Muscle of leg (tissue), 11 donors: ENCODE data around the gene BAIAP3. TPM values are rescaled to one million over a fixed set of nuclear protein-coding genes. Genes with fewer than 3 reads are reported as not detected.

ENCODE experiments used
- DNase-seq: peaks from one replicate; pipeline ENCODE4 v3.0.0; 2013
- H3K27ac ChIP-seq: one replicate; pipeline ENCODE4 v1.5.1; 2013; ENCODE audit warnings: mild to moderate bottlenecking, low read length, control low read depth
- H3K27me3 ChIP-seq: one replicate; pipeline ENCODE4 v1.6.1; 2013; ENCODE audit warnings: low read length; ENCODE audit not compliant: control insufficient read depth, insufficient read depth
- H3K36me3 ChIP-seq: one replicate; pipeline ENCODE4 v1.6.1; 2013; ENCODE audit warnings: low read length; ENCODE audit not compliant: control insufficient read depth, insufficient read depth
- H3K4me1 ChIP-seq: one replicate; pipeline ENCODE4 v1.6.1; 2013; ENCODE audit warnings: low read length; ENCODE audit not compliant: control insufficient read depth, insufficient read depth
- H3K4me3 ChIP-seq: one replicate; pipeline ENCODE4 v1.5.1; 2013; ENCODE audit warnings: low read length, control low read depth
- H3K9me3 ChIP-seq: replicated peaks from 2 replicates; pipeline ENCODE4 v1.6.1; 2013; ENCODE audit warnings: low read depth, low read length; ENCODE audit not compliant: control insufficient read depth
- WGBS: methylation state at CpG from one replicate; pipeline ENCODE4 v1.1.5; 2013; ENCODE audit warnings: missing lambda C conversion rate; ENCODE audit not compliant: insufficient coverage; 5-methylcytosine and 5-hydroxymethylcytosine counted together
- polyA plus RNA-seq, 8 donors: library from polyadenylated mRNA; unstranded; fragments of 120-200 nt; gene quantifications; one replicate each; pipeline versions ENCODE4 v1.2.1 to v1.2.3, GENCODE V29; 2013; ENCODE audit warnings: inconsistent platforms in 1 of 8, low replicate concordance in 1 of 8; ENCODE audit not compliant: insufficient read length in 8 of 8, insufficient read depth in 1 of 8
- total RNA-seq: library from RNA; stranded (reverse); fragments of 120-200 nt; gene quantifications from one replicate; pipeline ENCODE4 v1.2.4, GENCODE V29; 2013

BAIAP3 gene
- total and polyA plus RNA-seq, 9 donors = 0.40 to 1.3 (median 0.83) TPM

DNA sequence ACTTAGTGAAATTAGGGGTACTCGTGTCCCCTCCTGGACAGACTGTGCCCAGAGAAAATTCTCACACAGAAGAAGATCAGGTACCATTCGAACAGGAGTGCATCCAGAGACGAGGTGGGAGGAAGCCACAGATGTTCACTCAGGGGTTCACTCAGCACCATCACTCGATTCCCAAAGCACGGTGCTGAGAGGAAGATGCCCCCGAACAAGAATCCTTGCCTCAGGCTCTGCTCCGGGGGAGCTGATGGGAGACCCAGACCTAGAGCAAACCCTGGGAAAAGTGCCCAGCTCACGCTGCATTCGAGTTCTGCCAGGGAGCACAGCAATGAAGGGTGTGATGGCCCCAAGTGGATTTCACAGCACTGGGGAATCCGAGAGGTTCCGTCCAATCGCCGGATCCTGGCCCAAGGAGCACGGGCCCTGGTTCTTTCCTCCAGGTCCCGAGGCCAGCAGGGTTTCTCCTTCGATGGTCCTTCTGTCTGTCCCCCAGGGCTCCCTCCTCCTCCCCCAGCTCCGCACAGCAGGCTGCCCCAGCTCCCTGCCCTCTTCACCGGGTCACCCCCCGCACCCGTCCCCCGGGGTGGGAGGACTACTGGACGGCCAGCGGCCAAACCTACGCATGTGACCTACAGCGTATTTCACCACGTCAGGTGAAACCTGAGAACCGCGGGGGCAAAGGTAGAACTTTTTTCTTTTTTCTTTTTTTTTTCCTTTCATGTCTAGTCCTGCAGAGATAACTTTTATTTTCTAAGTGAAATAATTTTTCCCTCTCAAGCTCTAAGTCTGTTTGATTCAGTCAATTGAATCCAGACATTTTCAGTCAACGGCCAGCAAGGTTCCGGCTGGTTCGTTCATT is 34.2 kb upstream of the BAIAP3 start:
- no peak overlapping the region for H3K27ac ChIP-seq

DNA sequence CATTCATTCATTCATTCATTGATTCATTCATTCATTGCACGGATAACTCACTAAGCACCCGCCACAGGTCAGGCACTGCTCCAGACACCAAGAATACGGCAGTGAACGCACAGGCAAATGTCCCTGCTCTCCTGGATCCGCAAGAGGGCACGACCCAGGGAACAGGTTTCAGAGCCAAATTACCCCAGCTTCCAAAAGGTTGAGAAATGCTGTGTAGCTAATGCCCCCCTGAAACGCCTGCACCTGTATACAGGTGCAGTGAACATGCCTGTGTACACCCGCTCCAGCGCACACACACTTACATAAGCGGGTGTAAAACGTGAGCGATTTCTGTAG is 33.6 kb upstream of the BAIAP3 start:
- no peaks in the 10 kb centered on the region for H3K36me3 ChIP-seq
- no peak for DNase-seq
- H3K4me1 ChIP-seq = peaks cover 6% of the 10 kb centered on the region
- 59% methylated on average over 6 of the region's 12 CpGs for whole genome bisulfite sequencing
- H3K9me3 ChIP-seq = no peaks in the 10 kb centered on the region
- H3K27me3 ChIP-seq = peaks cover 61% of the 10 kb centered on the region
- no peak overlapping the region for H3K4me3 ChIP-seq
- H3K27ac ChIP-seq = no peak overlapping the region

More for the DNA sequence above, 34.2 kb upstream of the BAIAP3 start:
- H3K4me3 ChIP-seq = no peak overlapping the region
- no peaks in the 10 kb centered on the region for H3K36me3 ChIP-seq
- peaks cover 6% of the 10 kb centered on the region for H3K4me1 ChIP-seq
- WGBS = 77% methylated on average over 20 of the region's 31 CpGs
- H3K9me3 ChIP-seq = no peaks in the 10 kb centered on the region
- no peak for DNase-seq
- H3K27me3 ChIP-seq = peaks cover 66% of the 10 kb centered on the region

DNA sequence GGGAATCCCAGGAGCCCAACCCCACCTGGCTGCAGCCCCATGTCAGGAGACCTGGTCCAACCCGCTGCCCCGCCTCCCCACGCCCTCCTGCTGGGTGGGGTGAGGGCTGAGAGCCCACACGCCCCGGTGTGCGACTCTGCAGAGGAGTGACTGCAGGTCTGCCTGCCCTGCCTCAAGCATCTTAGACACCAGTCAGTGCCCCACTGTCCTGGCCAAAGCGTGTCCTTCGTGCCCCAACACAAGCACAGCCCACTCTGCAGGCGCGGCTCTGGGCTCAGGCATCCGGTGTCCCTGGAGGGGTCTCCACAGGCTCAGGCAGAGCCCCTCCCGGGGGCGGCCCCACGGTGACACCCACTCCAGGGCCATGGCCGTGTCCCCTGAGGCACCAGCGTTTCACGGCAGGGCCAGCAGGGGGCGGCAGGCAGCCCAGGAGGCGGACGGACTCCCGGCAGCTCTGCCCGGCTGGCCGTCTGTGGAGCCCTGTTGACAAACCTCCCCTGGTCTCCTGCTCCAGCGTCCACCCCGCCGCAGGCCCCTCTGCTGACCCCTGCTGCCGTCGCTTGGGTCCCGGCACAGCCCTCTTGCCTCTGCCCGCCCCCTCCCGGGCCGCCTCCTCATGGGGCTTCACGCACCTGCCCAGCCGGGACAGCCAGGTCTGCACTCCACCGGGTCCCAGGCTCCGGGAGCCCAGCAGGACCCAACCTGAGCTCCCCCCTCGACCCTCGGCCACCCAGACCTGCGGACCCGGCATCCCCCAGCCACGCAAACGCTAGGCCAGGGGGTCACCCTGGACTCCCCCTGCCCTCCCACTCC is 32.6 kb upstream of the BAIAP3 start:
- Histone ChIP-seq H3K9me3 (no peaks in the 10 kb centered on the region), H3K4me1 (peaks cover 6% of the 10 kb centered on the region), H3K4me3 (no peak overlapping the region), H3K27me3 (peaks cover 60% of the 10 kb centered on the region), H3K36me3 (no peaks in the 10 kb centered on the region), H3K27ac (no peak overlapping the region)
- WGBS = 9% methylated on average over 41 of the region's 42 CpGs
- DNase-seq = no peak

DNA sequence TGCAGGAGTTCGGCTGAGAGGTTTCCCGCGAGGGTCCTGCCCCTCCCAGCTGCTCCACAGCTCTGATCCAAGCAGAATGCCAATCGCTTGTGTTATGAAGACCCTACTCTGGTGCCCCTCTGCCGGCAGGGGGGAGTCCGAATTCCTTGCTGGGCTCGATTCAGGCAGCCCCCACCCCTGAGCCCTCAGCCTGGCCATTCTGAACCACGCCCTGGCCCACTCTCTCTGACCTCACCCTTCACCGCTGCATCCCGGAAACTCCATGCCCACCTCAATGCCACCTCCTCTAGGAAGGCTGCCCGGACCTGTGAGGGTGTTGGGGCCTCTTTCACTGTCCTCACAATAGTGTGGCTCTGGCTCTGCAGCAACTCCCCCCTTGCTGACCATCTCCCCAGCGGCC is 31.9 kb upstream of the BAIAP3 start:
- no peaks in the 10 kb centered on the region for H3K9me3 ChIP-seq
- H3K4me3 ChIP-seq = no peak overlapping the region
- no peak overlapping the region for H3K27ac ChIP-seq
- H3K36me3 ChIP-seq = no peaks in the 10 kb centered on the region
- DNase-seq = no peak
- 72% methylated on average over 11 of the region's 12 CpGs for WGBS
- peaks cover 6% of the 10 kb centered on the region for H3K4me1 ChIP-seq
- peaks cover 58% of the 10 kb centered on the region for H3K27me3 ChIP-seq

DNA sequence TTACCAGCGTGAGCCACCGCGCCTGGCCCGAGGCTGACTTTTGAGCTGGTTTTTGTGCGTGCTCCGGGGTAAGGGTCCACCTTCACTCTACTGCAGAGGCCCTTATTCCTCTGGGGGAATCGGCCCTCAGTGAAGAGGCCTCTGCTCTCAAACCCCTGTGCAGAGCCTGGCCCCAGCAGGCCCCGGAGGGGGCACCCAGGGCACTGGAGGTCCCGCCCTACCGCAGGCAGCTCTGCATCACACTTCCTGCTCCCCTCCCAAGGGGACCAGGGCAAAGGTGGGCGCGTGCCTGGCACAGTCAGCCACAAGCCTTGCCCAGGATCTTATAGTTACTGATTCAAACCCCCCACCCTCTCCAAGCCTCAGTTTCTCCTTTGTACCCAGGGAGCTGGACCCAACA is 27.6 kb upstream of the BAIAP3 start:
- no peaks in the 10 kb centered on the region for H3K9me3 ChIP-seq
- H3K27ac ChIP-seq = no peak overlapping the region
- H3K4me1 ChIP-seq = peaks cover 11% of the 10 kb centered on the region
- H3K4me3 ChIP-seq = no peak overlapping the region
- 68% methylated on average over 12 of the region's 12 CpGs for WGBS
- H3K27me3 ChIP-seq = peaks cover 30% of the 10 kb centered on the region
- no peaks in the 10 kb centered on the region for H3K36me3 ChIP-seq
- no peak for DNase-seq

DNA sequence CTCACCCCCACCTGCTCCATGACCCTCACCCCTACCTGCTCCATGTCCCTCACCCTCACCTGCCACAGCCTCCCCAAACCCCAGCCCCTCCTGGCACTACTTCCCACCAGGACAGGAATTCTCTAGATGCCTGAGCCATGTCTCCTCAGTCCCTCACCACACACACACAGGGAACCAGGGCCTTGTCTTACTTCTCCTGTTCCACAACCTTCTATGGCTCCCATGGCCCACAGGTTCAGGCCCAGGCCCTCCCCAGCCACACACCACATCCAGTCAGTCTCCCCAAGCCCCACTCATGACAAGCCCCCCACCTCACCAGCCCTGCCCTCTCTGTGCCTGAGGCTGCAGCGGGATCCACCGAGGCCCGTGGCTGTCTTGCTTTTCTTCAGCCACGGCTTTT is 27.1 kb upstream of the BAIAP3 start:
- Histone ChIP-seq H3K4me1 (peaks cover 13% of the 10 kb centered on the region), H3K27ac (no peak overlapping the region), H3K4me3 (no peak overlapping the region), H3K36me3 (no peaks in the 10 kb centered on the region), H3K27me3 (peaks cover 25% of the 10 kb centered on the region), H3K9me3 (no peaks in the 10 kb centered on the region)
- DNase-seq = no peak
- WGBS = 67% methylated on average over 4 of the region's 4 CpGs

DNA sequence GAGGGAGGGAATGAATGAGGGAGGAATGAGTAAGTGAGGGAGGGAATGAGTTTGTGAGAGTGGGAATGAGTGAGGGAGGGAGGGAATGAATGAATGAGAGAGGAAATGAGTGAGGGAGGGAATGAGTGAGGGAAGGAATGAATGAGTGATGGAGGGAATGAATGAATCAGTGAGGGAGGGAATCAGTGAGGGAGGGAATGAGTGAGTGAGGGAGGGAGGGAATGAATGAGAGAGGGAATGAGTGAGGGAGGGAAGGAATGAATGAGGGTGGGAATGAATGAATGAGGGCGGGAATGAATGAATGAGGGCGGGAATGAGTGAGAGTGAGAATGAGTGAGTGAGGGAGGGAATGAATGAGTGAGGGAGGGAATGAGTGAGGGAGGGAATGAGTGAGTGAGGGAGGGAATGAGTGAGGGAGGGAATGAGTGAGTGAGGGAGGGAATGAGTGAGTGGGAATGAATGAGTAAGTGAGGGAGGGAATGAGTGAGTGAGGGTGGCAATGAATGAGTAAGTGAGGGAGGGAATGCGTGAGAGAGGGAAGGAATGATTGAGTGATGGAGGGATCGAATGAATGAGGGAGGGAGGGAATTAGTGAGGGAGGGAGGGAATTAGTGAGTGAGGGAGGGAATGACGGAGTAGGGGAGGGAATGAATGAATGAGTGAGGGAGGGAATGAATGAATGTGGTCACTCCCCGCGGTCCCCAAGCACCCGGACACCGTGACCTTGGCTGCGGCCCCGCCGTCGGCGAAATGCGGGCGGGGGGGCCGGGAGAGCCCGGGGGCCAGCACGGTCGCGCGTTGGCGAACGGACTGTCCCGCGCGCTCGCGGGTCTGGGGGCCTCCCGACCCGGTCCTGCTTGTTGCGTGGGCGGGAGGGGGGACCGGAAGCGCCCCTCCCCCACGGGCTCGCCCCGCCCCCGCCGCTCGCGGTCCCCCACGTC is 25.1 kb upstream of the BAIAP3 start:
- no peak for DNase-seq
- Histone ChIP-seq H3K4me1 (peaks cover 31% of the 10 kb centered on the region), H3K9me3 (no peaks in the 10 kb centered on the region), H3K4me3 (peak overlapping the region; percentile 33), H3K27ac (peak overlapping the region; percentile 99), H3K36me3 (peaks cover 10% of the 10 kb centered on the region), H3K27me3 (peaks cover 10% of the 10 kb centered on the region)
- WGBS = 6% methylated on average over 33 of the region's 43 CpGs

DNA sequence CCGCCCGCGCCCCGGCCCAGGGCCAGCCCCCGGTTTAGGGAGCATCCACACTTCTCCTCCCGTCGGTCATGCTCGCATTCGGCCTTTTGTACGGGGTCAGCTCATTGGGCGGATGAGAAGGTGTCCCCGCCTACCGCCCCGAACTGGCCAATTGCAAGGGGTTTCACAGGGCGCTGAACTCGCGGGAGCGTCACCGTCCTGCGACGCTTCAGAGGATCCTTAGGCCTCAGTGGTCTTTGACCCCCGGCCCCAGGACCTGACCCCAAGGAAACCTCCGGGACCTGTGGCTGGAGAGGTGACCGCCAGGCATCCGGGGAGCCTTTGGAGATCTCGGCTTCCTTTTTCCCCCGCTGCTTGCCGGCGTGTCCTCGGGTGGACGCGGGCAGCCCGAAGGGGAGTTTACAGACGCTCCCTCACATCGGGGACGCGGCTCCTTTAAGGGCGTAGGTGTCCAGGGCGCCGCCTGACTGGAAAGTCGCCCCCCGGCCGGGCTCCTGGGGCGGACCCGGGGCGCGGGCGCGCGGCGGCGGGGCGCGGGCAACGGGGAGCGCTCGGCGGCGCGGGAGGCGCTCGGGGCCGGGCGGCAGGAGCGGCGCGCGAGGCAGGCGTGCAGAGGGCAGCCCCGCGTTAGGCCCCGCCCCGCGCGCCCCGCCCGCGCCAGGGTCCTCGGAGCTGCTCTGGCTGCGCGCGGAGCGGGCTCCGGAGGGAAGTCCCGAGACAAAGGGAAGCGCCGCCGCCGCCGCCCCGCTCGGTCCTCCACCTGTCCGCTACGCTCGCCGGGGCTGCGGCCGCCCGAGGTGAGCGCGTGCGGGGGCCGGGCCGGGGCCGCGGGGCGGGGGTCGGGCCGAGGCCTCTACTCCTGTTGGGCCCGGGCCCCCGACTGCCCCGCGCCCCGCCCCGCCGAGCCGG is 24.2 kb upstream of the BAIAP3 start, which contains the start of gene UBE2I:
Gene UBE2I (plus strand): TSS at position 660 of the 909 bp plus-strand sequence. CDS start 4,395 bp downstream, outside the sequence.
- peak within 1 kb of the TSS; percentile 99 for H3K27ac ChIP-seq

More for the DNA sequence above, 24.2 kb upstream of the BAIAP3 start, which contains the start of gene UBE2I:
- peaks cover 1% of the 10 kb centered on the region for H3K27me3 ChIP-seq
- DNase-seq = peak; percentile 99
- peak within 1 kb of the TSS; percentile 80 for H3K4me3 ChIP-seq
- H3K4me1 ChIP-seq = peaks cover 31% of the 10 kb centered on the region
- WGBS = under 1% methylated on average over 115 of the region's 117 CpGs
- no peaks in the 10 kb centered on the region for H3K9me3 ChIP-seq
- peaks cover 19% of the 10 kb centered on the region for H3K36me3 ChIP-seq
